MCF 10A (cell line): ENCODE results near the gene ZNF101. TPM values are rescaled to one million over a fixed set of nuclear protein-coding genes. Genes with fewer than 3 reads are reported as not detected.

ENCODE experiments used
- BruUV-seq: library from RNA; stranded (reverse); fragments of 400-500 nt; replicated peaks from 2 replicates; lab custom pipeline; 2021; lab: Mats Ljungman, UMichigan
- CTCF ChIA-PET: fragments of 300-600 bp; sonication (Branson Sonifier 250); formaldehyde crosslinking; extraction: SDS; loops from one replicate; lab custom pipeline; 2021; ENCODE audit warnings: antibody characterized with exemption, inconsistent platforms; lab: Yijun Ruan, JAX
- POLR2A ChIA-PET: fragments of 300-600, 350-650 bp; sonication (Branson Sonifier 250); formaldehyde crosslinking; extraction: SDS; loops from one replicate; lab custom pipeline; 2020; ENCODE audit warnings: antibody characterized with exemption, inconsistent platforms; lab: Yijun Ruan, JAX
- DNase-seq: peaks from one replicate; pipeline ENCODE4 v3.0.0-alpha.2; 2018; ENCODE audit not compliant: unreplicated experiment
- H3K27ac Mint-ChIP-seq: one replicate; pipeline ENCODE4 v1.8.0; 2022; ENCODE audit warnings: mild to moderate bottlenecking, low read depth, mixed read lengths; ENCODE audit not compliant: unreplicated experiment
- H3K27me3 Mint-ChIP-seq: one replicate; pipeline ENCODE4 v1.8.0; 2022; ENCODE audit warnings: mixed read lengths; ENCODE audit not compliant: insufficient read depth, unreplicated experiment
- H3K36me3 Mint-ChIP-seq: one replicate; pipeline ENCODE4 v1.8.0; 2022; ENCODE audit warnings: mild to moderate bottlenecking, moderate library complexity, mixed read lengths; ENCODE audit not compliant: insufficient read depth, unreplicated experiment
- H3K4me1 Mint-ChIP-seq: one replicate; pipeline ENCODE4 v1.8.0; 2022; ENCODE audit warnings: mixed read lengths; ENCODE audit not compliant: insufficient read depth, unreplicated experiment
- H3K4me3 Mint-ChIP-seq: one replicate; pipeline ENCODE4 v1.8.0; 2022; ENCODE audit warnings: mild to moderate bottlenecking, moderate library complexity, mixed read lengths; ENCODE audit not compliant: unreplicated experiment
- H3K9me3 Mint-ChIP-seq: one replicate; pipeline ENCODE4 v1.8.0; 2022; ENCODE audit warnings: mixed read lengths; ENCODE audit not compliant: unreplicated experiment
- CTCF ChIP-seq: fragments of 200-600 bp; IDR thresholded peaks from one replicate; pipeline ENCODE4 v1.8.0; 2022; ENCODE audit warnings: antibody characterized with exemption, mild to moderate bottlenecking; ENCODE audit not compliant: unreplicated experiment
- intact Hi-C: fragments of 100-400 bp; cut with micrococcal nuclease; formaldehyde crosslinking; loops from 2 replicates; pipeline ENCODE4 v1.14.1; 2022
- total RNA-seq: library from RNA; stranded (reverse); gene quantifications from 2 replicates; pipeline ENCODE4 v1.2.3, GENCODE V29; 2022

Gene ZNF101
- total RNA-seq, 1 experiment from 2014 or later = 8.6 TPM

- DNase-seq = peak; percentile 52
- Mint-ChIP-seq H3K4me1 (peaks cover 13% of the 10 kb centered on the region), H3K27me3 (no peaks in the 10 kb centered on the region), H3K27ac (peak within 1 kb of the TSS; percentile 77), H3K36me3 (peaks cover 30% of the 10 kb centered on the region), H3K9me3 (no peaks in the 10 kb centered on the region), H3K4me3 (peak within 1 kb of the TSS; percentile 75)
- ChIA-PET POLR2A (interaction anchor here (0.5 to 2.2 kb wide), 16 partner anchors 11 to 162 kb away, joined by 3 to 16 read pairs (median 4); partner anchors contain the start of genes ATP13A1 and NDUFA13), CTCF (interaction anchor here (0.5 to 2.1 kb wide), 11 partner anchors 11 to 185 kb away, joined by 3 to 13 read pairs (median 4); no protein-coding TSS in a partner anchor)
- intact Hi-C loops = loop anchor here (5.0 kb wide), 1 partner anchor 76 kb away; no protein-coding TSS in a partner anchor
- TF ChIP-seq CTCF = no peak
- no TSS peak for BruUV-seq
Observed at GRCh38 chr19:19627621-19628500, 40.8 kb upstream of the ZNF101 start, which contains the start of gene LPAR2. Gene LPAR2, minus strand, starts transcription at chr19:19628220. Its CDS starts 945 bp downstream, at chr19:19627275.

- DNase-seq = peak; percentile 92
- Mint-ChIP-seq H3K4me1 (peaks cover 13% of the 10 kb centered on the region), H3K4me3 (peak overlapping the region; percentile 75), H3K9me3 (no peaks in the 10 kb centered on the region), H3K27me3 (no peaks in the 10 kb centered on the region), H3K36me3 (peaks cover 30% of the 10 kb centered on the region), H3K27ac (peak overlapping the region; percentile 77)
- ChIA-PET CTCF (interaction anchor here (0.5 to 2.1 kb wide), 11 partner anchors 11 to 184 kb away, joined by 3 to 13 read pairs (median 4); no protein-coding TSS in a partner anchor), POLR2A (interaction anchor here (0.5 to 2.2 kb wide), 19 partner anchors 14 to 267 kb away, joined by 3 to 16 read pairs (median 4); partner anchors contain the start of gene ATP13A1)
- TF ChIP-seq CTCF = no peak
- intact Hi-C loops = loop anchor here (5.0 kb wide), 1 partner anchor 76 kb away; no protein-coding TSS in a partner anchor
- no TSS peak for BruUV-seq
Observed at GRCh38 chr19:19628501-19629134, 40.0 kb upstream of the ZNF101 start.

- Mint-ChIP-seq H3K4me1 (peaks cover 13% of the 10 kb centered on the region), H3K36me3 (peaks cover 35% of the 10 kb centered on the region), H3K27ac (no peak overlapping the region), H3K4me3 (no peak overlapping the region), H3K27me3 (no peaks in the 10 kb centered on the region), H3K9me3 (no peaks in the 10 kb centered on the region)
- POLR2A ChIA-PET = no interaction called here
- no peak for DNase-seq
- intact Hi-C loops = no loop called here
- TF ChIP-seq CTCF = no peak
- CTCF ChIA-PET = no interaction called here
- no TSS peak for BruUV-seq
Observed at GRCh38 chr19:19630062-19630414, 38.6 kb upstream of the ZNF101 start.

GRCh38 chr19:19630426-19630825 lies 38.2 kb upstream of the ZNF101 start:
- Mint-ChIP-seq H3K9me3 (no peaks in the 10 kb centered on the region), H3K36me3 (peaks cover 37% of the 10 kb centered on the region), H3K27me3 (no peaks in the 10 kb centered on the region), H3K4me1 (peaks cover 13% of the 10 kb centered on the region), H3K4me3 (no peak overlapping the region), H3K27ac (no peak overlapping the region)
- intact Hi-C loops = no loop called here
- POLR2A ChIA-PET = no interaction called here
- no peak for TF ChIP-seq CTCF
- BruUV-seq = no TSS peak
- no peak for DNase-seq
- CTCF ChIA-PET = no interaction called here
